Measurements from ENCODE around the gene CCDC30. TPM values are rescaled to one million over a fixed set of nuclear protein-coding genes. Genes with fewer than 3 reads are reported as not detected.

CCDC30 gene
- total and polyA plus RNA-seq, 9 of the 15 experiments (the other 6 are each of a cell fraction or from before 2014, with no cell fraction given) = 0.05 to 0.91 (median 0.24) TPM

DNA sequence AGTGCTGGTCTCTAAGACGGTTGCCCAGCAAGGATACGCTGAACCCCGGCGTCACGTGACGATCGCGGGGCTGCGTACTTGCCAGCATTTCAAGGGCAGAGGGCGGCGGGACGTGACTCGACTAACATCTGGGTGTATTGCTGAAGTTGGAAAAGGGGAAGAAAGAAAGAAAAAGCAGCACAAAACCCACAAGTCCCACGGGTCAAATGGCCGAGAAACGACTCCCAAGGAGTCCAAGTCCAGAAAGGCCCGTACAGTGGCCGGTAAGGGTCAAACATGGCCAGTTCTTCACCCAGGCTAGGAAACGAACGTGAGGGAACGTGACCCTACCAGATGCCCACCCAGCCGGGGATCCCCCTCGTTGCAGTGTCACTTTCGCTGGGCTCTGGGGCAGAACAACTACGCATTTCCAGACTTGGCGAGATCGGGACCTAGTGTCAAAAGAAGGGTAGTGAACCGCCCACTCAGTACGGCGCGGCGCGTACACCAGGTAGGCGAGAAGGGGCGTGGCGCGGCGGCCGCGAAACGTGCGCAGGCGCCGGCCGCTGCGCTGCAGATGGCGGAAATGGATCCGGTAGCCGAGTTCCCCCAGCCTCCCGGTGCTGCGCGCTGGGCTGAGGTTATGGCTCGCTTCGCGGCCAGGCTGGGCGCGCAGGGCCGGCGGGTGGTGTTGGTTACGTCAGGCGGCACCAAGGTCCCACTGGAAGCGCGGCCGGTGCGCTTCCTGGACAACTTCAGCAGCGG lies 6.9 kb upstream of the CCDC30 start, which contains the start of the genes PPCS and ZMYND12 (continued):
- TF ChIP-seq, protein P1, sequence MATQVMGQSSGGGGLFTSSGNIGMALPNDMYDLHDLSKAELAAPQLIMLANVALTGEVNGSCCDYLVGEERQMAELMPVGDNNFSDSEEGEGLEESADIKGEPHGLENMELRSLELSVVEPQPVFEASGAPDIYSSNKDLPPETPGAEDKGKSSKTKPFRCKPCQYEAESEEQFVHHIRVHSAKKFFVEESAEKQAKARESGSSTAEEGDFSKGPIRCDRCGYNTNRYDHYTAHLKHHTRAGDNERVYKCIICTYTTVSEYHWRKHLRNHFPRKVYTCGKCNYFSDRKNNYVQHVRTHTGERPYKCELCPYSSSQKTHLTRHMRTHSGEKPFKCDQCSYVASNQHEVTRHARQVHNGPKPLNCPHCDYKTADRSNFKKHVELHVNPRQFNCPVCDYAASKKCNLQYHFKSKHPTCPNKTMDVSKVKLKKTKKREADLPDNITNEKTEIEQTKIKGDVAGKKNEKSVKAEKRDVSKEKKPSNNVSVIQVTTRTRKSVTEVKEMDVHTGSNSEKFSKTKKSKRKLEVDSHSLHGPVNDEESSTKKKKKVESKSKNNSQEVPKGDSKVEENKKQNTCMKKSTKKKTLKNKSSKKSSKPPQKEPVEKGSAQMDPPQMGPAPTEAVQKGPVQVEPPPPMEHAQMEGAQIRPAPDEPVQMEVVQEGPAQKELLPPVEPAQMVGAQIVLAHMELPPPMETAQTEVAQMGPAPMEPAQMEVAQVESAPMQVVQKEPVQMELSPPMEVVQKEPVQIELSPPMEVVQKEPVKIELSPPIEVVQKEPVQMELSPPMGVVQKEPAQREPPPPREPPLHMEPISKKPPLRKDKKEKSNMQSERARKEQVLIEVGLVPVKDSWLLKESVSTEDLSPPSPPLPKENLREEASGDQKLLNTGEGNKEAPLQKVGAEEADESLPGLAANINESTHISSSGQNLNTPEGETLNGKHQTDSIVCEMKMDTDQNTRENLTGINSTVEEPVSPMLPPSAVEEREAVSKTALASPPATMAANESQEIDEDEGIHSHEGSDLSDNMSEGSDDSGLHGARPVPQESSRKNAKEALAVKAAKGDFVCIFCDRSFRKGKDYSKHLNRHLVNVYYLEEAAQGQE (IDR thresholded peaks at IDR 0.05; ENCODE audit: borderline replicate concordance) = no peak
- TF ChIP-seq, protein P1 (CRISPR knock-in tag; IDR thresholded peaks at IDR 0.05; ENCODE audit: low read depth) = peak; percentile 72; the same call in 1 of the 2 replicates
- TF ChIP-seq SAFB2 (IDR thresholded peaks at IDR 0.05; ENCODE audit: borderline replicate concordance, low read depth, low read length, severe bottlenecking) = no peak
- TF ChIP-seq NEUROD1 (IDR thresholded peaks at IDR 0.05; ENCODE audit: borderline replicate concordance, low read depth, low read length, partially characterized antibody) = no peak
- no peak for TF ChIP-seq MAFF (IDR thresholded peaks at IDR 0.05; ENCODE audit: low read length)
- TF ChIP-seq, protein P2, sequence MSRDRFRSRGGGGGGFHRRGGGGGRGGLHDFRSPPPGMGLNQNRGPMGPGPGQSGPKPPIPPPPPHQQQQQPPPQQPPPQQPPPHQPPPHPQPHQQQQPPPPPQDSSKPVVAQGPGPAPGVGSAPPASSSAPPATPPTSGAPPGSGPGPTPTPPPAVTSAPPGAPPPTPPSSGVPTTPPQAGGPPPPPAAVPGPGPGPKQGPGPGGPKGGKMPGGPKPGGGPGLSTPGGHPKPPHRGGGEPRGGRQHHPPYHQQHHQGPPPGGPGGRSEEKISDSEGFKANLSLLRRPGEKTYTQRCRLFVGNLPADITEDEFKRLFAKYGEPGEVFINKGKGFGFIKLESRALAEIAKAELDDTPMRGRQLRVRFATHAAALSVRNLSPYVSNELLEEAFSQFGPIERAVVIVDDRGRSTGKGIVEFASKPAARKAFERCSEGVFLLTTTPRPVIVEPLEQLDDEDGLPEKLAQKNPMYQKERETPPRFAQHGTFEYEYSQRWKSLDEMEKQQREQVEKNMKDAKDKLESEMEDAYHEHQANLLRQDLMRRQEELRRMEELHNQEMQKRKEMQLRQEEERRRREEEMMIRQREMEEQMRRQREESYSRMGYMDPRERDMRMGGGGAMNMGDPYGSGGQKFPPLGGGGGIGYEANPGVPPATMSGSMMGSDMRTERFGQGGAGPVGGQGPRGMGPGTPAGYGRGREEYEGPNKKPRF (IDR thresholded peaks at IDR 0.05; ENCODE audit: low read depth, low read length) = no peak
- TF ChIP-seq DPF2 (IDR thresholded peaks at IDR 0.05) = no peak
- TF ChIP-seq KDM4B (IDR thresholded peaks at IDR 0.05; ENCODE audit: borderline replicate concordance in 2 of 2, low read depth in 1 of 2) = peak in 1 of 2 experiments; percentile 61; a peak in 1 of 4 replicates
- TF ChIP-seq, protein P3, sequence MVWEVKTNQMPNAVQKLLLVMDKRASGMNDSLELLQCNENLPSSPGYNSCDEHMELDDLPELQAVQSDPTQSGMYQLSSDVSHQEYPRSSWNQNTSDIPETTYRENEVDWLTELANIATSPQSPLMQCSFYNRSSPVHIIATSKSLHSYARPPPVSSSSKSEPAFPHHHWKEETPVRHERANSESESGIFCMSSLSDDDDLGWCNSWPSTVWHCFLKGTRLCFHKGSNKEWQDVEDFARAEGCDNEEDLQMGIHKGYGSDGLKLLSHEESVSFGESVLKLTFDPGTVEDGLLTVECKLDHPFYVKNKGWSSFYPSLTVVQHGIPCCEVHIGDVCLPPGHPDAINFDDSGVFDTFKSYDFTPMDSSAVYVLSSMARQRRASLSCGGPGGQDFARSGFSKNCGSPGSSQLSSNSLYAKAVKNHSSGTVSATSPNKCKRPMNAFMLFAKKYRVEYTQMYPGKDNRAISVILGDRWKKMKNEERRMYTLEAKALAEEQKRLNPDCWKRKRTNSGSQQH (CRISPR knock-in tag; IDR thresholded peaks at IDR 0.05) = no peak
- no peak for TF ChIP-seq THRAP3 (IDR thresholded peaks at IDR 0.05; ENCODE audit: borderline replicate concordance)
- no peak for TF ChIP-seq BCL6 (CRISPR knock-in tag; IDR thresholded peaks at IDR 0.05)
- no peak for TF ChIP-seq RFX7 (CRISPR knock-in tag; IDR thresholded peaks at IDR 0.05)
- no peak for TF ChIP-seq CHD2 (IDR thresholded peaks at IDR 0.05; ENCODE audit: low read depth, low read length)
- TF ChIP-seq ZKSCAN8 (CRISPR knock-in tag; IDR thresholded peaks at IDR 0.05) = no peak
- peak; percentile 42 to 87 (median 68) for TF ChIP-seq YY1 (IDR thresholded peaks at IDR 0.05; ENCODE audit: borderline replicate concordance in 1 of 3, control insufficient read depth in 1 of 3, extremely low read depth in 1 of 3, insufficient read depth in 3 of 3, insufficient read length in 1 of 3, insufficient replicate concordance in 2 of 3, low read depth in 1 of 3, low read length in 2 of 3)
- peak; percentile 59; the same call in 1 of the 2 replicates for TF ChIP-seq ELF2 (CRISPR knock-in tag; IDR thresholded peaks at IDR 0.05)
